NCI-H748 (cell line): ENCODE data around the gene IFI27L2.
A peak's percentile ranks its signal among the peaks of the same experiment; 100 is the strongest.

Source experiments
- DNase-seq: peaks from one replicate; lab custom pipeline; 2025; ENCODE audit not compliant: unreplicated experiment; lab: John Stamatoyannopoulos, UW

IFI27L2 gene

DNA sequence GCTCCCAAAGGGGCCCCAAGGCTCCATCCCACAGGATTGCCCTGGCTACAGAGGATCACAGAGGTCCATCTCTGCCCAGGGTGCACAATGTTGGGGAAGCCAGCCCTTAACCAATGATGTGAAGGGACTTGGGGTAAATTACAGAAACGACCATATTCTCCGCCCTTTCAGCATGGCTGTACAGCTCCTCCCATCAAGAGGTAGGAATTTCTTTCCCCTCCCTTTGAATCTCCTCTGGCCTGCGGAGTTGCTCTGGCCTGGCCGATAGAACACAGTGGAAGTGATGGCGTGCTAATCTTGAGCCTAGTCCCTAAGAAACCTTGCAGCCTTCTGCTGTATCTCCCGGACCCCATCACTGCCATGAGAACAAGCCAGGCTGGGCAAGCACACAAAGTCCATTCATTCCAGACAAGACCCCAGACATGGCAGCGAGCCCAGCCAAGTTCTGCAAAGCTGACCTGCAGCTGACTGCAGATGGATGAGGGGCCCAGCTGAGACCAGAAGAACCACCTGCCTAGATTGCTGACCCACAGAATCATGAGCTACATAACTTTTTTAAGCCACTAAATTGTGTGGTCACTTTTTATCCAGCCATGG lies 25.8 kb downstream of the IFI27L2 start:
- DNase-seq: no peak

- no peak for DNase-seq
These were observed 26.5 kb downstream of the IFI27L2 start for GRCh38 chr14:94102768-94103482.

- DNase-seq: no peak
These were observed 27.7 kb downstream of the IFI27L2 start for GRCh38 chr14:94101748-94102147.

- no peak for DNase-seq
These were observed 28.6 kb downstream of the IFI27L2 start for GRCh38 chr14:94100847-94101246.

- DNase-seq: no peak
These were observed 30.4 kb downstream of the IFI27L2 start for GRCh38 chr14:94099006-94099405.

DNA sequence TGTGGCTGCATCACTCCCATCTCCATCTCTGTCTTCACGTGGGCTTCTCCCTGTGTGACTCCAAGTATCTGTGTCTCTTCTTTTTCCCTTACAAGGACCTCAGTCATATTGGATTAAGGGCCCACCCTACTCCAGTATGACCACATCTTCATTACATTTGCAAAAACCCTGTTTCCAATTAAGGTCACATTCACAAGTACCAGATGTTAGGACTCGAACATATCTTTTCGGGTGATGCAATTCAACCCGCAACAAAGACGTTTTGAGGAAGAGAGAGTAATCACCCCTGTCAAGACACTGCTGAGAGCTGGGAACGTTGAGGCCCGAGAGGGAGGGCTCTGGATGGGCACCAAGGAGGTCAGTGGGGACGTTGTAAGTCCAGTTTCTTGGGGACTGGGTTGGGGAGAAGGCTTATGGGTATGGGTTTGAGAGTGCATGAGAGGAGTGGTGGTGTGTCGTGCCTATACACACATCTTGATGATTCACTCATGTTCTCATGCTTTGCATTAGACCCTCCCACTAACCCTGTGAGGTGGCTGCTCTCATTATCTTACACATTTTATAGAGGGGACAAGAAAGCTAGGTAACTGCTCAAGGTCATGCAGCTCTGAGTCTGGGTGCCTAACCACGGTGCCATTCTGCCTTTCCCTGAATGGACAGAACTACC lies 30.9 kb downstream of the IFI27L2 start:
- no peak for DNase-seq

DNA sequence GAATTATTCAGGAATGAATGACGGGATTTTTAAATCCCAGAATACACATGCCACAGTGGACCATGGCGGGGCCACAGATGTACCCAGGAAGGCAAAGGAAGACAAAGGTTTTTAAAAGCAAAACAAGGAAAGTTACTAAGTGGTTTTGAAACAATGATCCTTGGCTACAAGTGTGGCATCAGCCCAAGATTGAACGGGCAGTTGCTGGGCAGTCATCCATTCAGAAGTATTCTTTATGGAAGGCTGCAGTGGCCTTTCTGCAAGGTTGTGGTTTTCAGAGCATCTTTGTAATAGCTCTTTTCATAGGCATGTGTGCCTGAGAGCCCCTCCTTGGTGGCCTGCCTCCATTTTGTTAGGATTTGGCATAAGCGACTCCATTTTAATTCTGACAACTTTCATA lies 32.3 kb downstream of the IFI27L2 start:
- no peak for DNase-seq

DNA sequence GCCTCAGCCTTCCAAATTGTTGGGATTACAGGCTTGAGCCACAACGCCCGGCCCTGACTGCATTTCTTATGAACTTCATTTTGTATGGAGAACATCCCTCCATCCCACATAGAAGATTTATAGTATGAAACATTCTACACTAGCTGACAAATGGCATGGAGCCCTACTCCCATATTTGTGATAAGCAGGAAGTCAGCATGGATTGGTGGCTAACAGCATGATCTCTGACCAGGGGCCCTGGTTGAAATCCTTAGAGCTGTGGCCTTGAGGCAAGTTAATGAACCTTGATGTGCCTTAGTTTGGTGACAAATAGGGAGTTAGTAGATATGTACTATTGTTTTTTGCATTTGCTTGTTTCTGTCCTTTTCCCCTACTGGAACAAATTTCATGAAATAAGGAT lies 36.0 kb downstream of the IFI27L2 start:
- DNase-seq: no peak

DNA sequence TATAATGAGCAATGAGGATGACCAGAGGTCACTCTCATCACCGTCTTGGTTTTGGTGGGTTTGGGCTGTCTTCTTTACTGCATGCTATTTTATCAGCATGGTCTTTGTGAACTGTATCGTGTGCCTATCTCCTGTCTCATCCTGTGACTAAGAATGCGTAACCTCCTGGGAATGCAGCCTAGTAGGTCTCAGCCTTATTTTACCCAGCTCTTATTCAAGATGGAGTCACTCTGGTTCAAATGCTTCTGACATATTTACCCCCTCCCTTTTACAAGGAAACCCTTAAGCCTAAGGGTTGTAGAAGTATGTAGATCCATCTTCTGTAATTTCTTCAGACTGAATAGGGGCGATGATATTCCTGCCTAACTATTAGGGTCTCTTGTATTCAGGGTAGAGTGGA lies 39.9 kb downstream of the IFI27L2 start:
- no peak for DNase-seq

DNA sequence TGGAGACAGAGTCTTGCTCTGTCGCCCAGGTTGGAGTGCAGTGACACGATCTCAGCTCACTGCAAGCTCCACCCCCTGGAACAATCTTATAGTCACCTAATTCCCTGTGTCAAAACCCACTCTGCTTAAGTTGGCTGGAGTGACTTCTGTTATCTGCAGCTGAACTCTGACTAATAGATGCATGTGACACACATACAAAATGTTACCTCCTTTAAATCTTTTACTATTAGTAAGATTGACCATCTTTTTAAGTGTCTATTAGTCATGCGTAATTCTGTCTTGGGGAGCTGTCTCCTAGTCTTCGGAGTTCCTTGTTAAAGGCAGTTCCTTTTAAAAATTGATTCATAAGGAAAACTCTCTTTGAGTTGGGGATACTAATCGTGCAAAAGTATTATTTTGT lies 40.9 kb downstream of the IFI27L2 start:
- DNase-seq: no peak

- DNase-seq: no peak
These were observed 41.5 kb downstream of the IFI27L2 start for GRCh38 chr14:94087891-94088290.

GRCh38 chr14:94081386-94081820 lies 48.0 kb downstream of the IFI27L2 start:
- peak; percentile 68 for DNase-seq

- peak; percentile 98 for DNase-seq
These were observed 48.6 kb downstream of the IFI27L2 start, which contains the start of the genes DDX24 and IFI27L1 for GRCh38 chr14:94080621-94081385. Gene DDX24 (minus strand): TSS chr14:94081202. CDS start chr14:94079742, 1,460 bp downstream. Gene IFI27L1 (plus strand): TSS chr14:94081310. CDS start chr14:94096938, 15,628 bp downstream.

DNA sequence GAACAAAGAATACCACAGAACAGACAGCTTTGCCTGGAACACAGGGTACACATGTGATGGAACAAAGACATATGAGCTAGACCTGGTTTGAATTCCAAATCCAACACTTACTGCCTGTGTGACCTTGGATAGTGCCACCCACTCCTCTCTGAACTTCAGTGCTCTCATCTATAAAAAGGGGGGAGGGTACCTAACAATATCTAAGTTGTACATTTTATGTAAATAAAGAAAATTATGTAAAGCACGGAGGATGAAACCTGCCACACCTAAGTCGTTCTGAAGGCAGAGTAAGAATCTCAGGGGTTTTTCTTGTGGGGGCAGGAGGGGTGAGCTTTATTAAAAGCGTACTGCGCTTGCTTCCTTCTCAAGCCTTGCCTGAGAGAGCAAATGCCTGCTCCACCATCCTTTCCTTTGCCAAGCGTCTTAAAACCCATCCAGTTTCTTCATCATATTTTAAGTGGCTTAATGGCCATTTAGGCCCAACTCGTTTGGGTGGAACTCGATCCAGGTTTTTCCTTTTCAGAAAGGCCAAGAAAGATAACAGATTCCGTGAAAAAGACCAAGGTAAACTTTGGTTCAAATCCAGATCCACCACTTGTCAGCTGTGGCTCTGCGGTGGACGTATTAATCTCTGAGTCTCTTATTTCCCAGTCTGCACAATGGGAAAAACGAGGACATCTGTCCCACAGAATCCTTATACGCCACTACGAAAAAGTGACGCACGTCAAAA lies 49.3 kb downstream of the IFI27L2 start:
- no peak for DNase-seq

- DNase-seq: no peak
These were observed 51.6 kb downstream of the IFI27L2 start for GRCh38 chr14:94077823-94078222.
